ENCODE data around the gene ATP6V0E1.
"Not testable (repeated sequence)": the region's sequence is repeated elsewhere in the genome, so short reads cannot be mapped to it uniquely, and the experiment has no call there.

Gene ATP6V0E1

GRCh38 chr5:173075970-173076369, 92.4 kb downstream of the ATP6V0E1 start:
- Histone ChIP-seq H3K27ac (ENCODE audit: low read depth, low read length) (no peak overlapping the region), H3K27me3 (ENCODE audit: control insufficient read depth, insufficient read depth, low read length) (no peaks in the 10 kb centered on the region), H3K4me1 (ENCODE audit: control insufficient read depth, insufficient read depth, low read length) (no peaks in the 10 kb centered on the region), H3K9ac (ENCODE audit: low read length) (no peak overlapping the region), H3K9me3 (ENCODE audit: control insufficient read depth, insufficient read depth, low read depth, low read length) (0 out of 2 replicates have a peak, but pooled peaks cover 2% of the 10 kb centered on the region), H3K4me3 (ENCODE audit: low read depth, low read length) (no peak overlapping the region), H3K36me3 (ENCODE audit: control insufficient read depth, insufficient read depth, low read length) (no peaks in the 10 kb centered on the region)

GRCh38 chr5:173076471-173076870, 92.9 kb downstream of the ATP6V0E1 start:
- H3K9ac ChIP-seq (ENCODE audit: low read length); H3K4me1 ChIP-seq (ENCODE audit: control insufficient read depth, insufficient read depth, low read length); H3K36me3 ChIP-seq (ENCODE audit: control insufficient read depth, insufficient read depth, low read length); H3K9me3 ChIP-seq (ENCODE audit: control insufficient read depth, insufficient read depth, low read depth, low read length); H3K27me3 ChIP-seq (ENCODE audit: control insufficient read depth, insufficient read depth, low read length); H3K27ac ChIP-seq (ENCODE audit: low read depth, low read length); H3K4me3 ChIP-seq (ENCODE audit: low read depth, low read length): not testable (repeated sequence)

- no peak overlapping the region for H3K4me3 ChIP-seq (ENCODE audit: low read depth, low read length)
Observed at GRCh38 chr5:173078878-173079277, 95.3 kb downstream of the ATP6V0E1 start.

More at GRCh38 chr5:173078878-173079277, 95.3 kb downstream of the ATP6V0E1 start:
- H3K27ac ChIP-seq (ENCODE audit: low read depth, low read length): no peak overlapping the region
- 0 out of 2 replicates have a peak, but pooled peaks cover 2% of the 10 kb centered on the region for H3K9me3 ChIP-seq (ENCODE audit: control insufficient read depth, insufficient read depth, low read depth, low read length)
- no peaks in the 10 kb centered on the region for H3K36me3 ChIP-seq (ENCODE audit: control insufficient read depth, insufficient read depth, low read length)
- H3K27me3 ChIP-seq (ENCODE audit: control insufficient read depth, insufficient read depth, low read length): no peaks in the 10 kb centered on the region
- H3K9ac ChIP-seq (ENCODE audit: low read length): no peak overlapping the region
- H3K4me1 ChIP-seq (ENCODE audit: control insufficient read depth, insufficient read depth, low read length): no peaks in the 10 kb centered on the region

Data from HUES6 (cell line).